ENCODE data around the gene ZBTB34.

The ZBTB34 gene

DNA sequence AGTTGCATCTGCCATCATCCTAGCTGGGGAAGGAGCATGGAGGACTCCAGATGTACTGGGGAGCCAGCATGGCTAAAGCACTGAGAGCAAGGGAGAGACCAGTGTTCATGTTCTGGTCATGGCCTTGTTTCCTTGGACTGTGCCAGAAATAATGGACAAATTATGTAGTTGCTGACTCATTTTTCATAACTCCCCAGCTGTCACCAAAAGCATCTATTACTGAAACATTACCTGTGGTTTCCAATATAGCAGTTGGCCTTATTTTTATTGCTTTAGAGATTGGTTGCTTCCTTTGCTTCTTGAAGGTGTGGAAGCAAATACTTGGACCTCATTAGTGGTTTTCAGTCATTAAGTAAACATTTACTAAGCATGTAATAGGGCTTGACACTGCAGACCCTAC, 65.4 kb downstream of the ZBTB34 start:
- DNase-seq (ENCODE audit: low read depth in 1 of 2, low spot score in 1 of 2), result no peak
- no peak for TF ChIP-seq JUND (IDR thresholded peaks at IDR 0.05; ENCODE audit: low read depth)
- in situ Hi-C loops (cut with HindIII; ENCODE audit: low pct_unique_long_range_greater_than_20kb, low sequenced_read_pairs), result no loop called here

- in situ Hi-C loops (cut with HindIII; ENCODE audit: low pct_unique_long_range_greater_than_20kb, low sequenced_read_pairs), result no loop called here
- TF ChIP-seq JUND (IDR thresholded peaks at IDR 0.05; ENCODE audit: low read depth), result no peak
- DNase-seq (ENCODE audit: low read depth in 1 of 2, low spot score in 1 of 2), result no peak
These were observed 65.9 kb downstream of the ZBTB34 start for GRCh38 chr9:126926364-126926763.

DNA sequence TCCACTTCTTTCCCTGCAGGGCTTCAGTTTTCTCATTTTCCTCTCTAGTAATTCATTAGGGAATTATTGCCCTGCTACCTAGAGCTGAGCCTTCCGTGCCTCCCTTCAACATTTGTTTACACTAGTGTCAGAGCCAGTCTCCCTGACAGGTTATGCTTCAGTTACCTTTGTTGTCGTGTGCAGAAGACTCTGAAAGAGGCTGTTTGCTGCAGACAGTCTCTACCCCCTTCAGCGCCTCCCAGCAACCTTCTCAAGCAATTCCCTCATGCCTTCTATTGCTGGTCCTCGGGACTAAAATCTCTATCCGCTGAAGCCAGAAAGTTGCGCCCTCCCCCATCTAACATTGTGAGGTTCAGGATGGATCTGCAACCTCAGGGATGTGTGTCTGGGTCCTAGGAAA, 67.0 kb downstream of the ZBTB34 start:
- in situ Hi-C loops (cut with HindIII; ENCODE audit: low pct_unique_long_range_greater_than_20kb, low sequenced_read_pairs), result no loop called here
- no peak for TF ChIP-seq JUND (IDR thresholded peaks at IDR 0.05; ENCODE audit: low read depth)
- no peak for DNase-seq (ENCODE audit: low read depth in 1 of 2, low spot score in 1 of 2)

- DNase-seq (ENCODE audit: low read depth in 1 of 2, low spot score in 1 of 2), result no peak
- TF ChIP-seq JUND (IDR thresholded peaks at IDR 0.05; ENCODE audit: low read depth), result no peak
- in situ Hi-C loops (cut with HindIII; ENCODE audit: low pct_unique_long_range_greater_than_20kb, low sequenced_read_pairs), result no loop called here
These were observed 72.5 kb downstream of the ZBTB34 start for GRCh38 chr9:126932871-126933321.

DNA sequence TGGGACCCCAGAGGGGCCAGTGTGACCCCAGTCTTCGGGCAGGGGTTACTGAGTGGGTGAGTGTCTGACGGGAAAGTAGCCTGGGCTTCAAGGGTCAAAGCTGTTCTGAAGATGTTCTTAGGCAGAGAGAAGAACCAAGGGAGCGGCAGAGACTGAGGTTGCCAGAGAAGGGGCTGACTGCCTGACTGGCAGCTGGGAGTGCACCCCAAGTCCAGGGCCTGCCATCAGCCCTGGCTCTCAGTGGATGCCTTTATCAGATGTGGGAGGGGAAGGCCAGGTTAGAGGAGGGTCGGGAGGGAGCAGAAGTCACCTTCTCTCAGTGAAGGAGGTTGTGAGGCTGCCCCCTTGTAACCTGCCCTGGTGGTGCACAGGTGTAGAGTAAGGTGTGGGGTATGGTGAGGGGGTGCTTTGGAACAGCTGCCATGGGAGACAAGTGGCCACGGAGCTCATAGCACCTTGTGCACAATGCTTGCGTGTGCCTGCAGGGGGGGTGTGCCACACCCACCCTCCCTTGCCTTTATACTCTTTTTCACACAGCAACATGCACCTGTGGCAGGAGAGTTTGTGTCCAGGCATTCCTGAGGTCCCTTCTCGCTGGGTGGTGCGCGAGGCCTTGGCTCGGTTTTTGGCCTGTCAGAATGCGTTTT, 73.0 kb downstream of the ZBTB34 start:
- no peak for TF ChIP-seq JUND (IDR thresholded peaks at IDR 0.05; ENCODE audit: low read depth)
- DNase-seq (ENCODE audit: low read depth in 1 of 2, low spot score in 1 of 2), result no peak
- in situ Hi-C loops (cut with HindIII; ENCODE audit: low pct_unique_long_range_greater_than_20kb, low sequenced_read_pairs), result no loop called here

- in situ Hi-C loops (cut with HindIII; ENCODE audit: low pct_unique_long_range_greater_than_20kb, low sequenced_read_pairs), result no loop called here
These were observed 74.0 kb downstream of the ZBTB34 start for GRCh38 chr9:126934441-126934840.

More at GRCh38 chr9:126934441-126934840, 74.0 kb downstream of the ZBTB34 start:
- no peak for TF ChIP-seq JUND (IDR thresholded peaks at IDR 0.05; ENCODE audit: low read depth)
- DNase-seq (ENCODE audit: low read depth in 1 of 2, low spot score in 1 of 2), result no peak

Data from T47D (cell line).